ENCODE results near the gene FAM120B.

FAM120B gene

DNA sequence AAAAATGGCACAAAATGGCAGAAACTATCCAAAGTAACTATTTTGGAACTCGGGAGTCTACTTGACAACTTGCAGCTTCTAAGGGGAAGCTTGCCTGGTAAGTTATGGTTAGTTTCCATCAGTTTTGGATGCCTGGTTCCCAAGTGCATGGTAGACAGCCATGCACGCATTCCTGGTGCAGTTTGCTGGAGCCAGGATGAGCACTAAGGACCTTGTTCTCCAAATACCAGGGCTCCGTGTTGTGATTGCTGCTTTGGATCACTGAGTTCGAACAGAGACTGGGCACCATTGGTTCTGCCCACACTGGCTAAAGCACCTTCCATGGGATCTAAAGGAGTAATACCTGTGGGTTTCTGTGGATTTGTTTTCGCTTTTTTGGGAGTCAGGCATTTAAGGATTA, 103.7 kb downstream of the FAM120B start:
- H4K20me1 ChIP-seq (ENCODE audit: insufficient read depth, low read length) = no peaks in the 10 kb centered on the region
- peaks cover 16% of the 10 kb centered on the region; the same call in 1 of the 2 replicates for H3K36me3 ChIP-seq (ENCODE audit: insufficient read depth, low read length)
- DNase-seq = no peak
- no peaks in the 10 kb centered on the region for H3K79me2 ChIP-seq (ENCODE audit: insufficient read depth, low read length)
- H3K9ac ChIP-seq (ENCODE audit: low read depth, low read length) = no peak overlapping the region
- H3K27ac ChIP-seq (ENCODE audit: low read length) = no peak overlapping the region
- ATAC-seq (ENCODE audit: insufficient read depth, low read depth) = no peak
- H3K4me2 ChIP-seq (ENCODE audit: insufficient read depth, low read length) = no peak overlapping the region
- H2AFZ ChIP-seq (ENCODE audit: low read depth, low read length) = no peak overlapping the region
- H3K4me3 ChIP-seq (ENCODE audit: low read depth in 1 of 2, low read length in 2 of 2) = no peak overlapping the region
- H3K27me3 ChIP-seq (ENCODE audit: insufficient read depth, low read length, poor library complexity) = no peaks in the 10 kb centered on the region
- H3K9me3 ChIP-seq (ENCODE audit: insufficient read depth, low read length, severe bottlenecking) = no peaks in the 10 kb centered on the region
- no peaks in the 10 kb centered on the region for H3K4me1 ChIP-seq (ENCODE audit: insufficient read depth, low read length)
- no peak for TF ChIP-seq EZH2 (IDR thresholded peaks at IDR 0.05; ENCODE audit: borderline replicate concordance, low read depth, low read length, severe bottlenecking)

- ATAC-seq (ENCODE audit: insufficient read depth, low read depth) = no peak
- Histone ChIP-seq H2AFZ (ENCODE audit: low read depth, low read length) (no peak overlapping the region), H3K4me3 (ENCODE audit: low read depth in 1 of 2, low read length in 2 of 2) (no peak overlapping the region), H3K27ac (ENCODE audit: low read length) (no peak overlapping the region), H3K27me3 (ENCODE audit: insufficient read depth, low read length, poor library complexity) (no peaks in the 10 kb centered on the region), H3K9ac (ENCODE audit: low read depth, low read length) (no peak overlapping the region), H3K4me1 (ENCODE audit: insufficient read depth, low read length) (no peaks in the 10 kb centered on the region), H3K9me3 (ENCODE audit: insufficient read depth, low read length, severe bottlenecking) (no peaks in the 10 kb centered on the region), H3K36me3 (ENCODE audit: insufficient read depth, low read length) (no peaks in the 10 kb centered on the region), H3K79me2 (ENCODE audit: insufficient read depth, low read length) (no peaks in the 10 kb centered on the region), H4K20me1 (ENCODE audit: insufficient read depth, low read length) (no peaks in the 10 kb centered on the region), H3K4me2 (ENCODE audit: insufficient read depth, low read length) (no peak overlapping the region)
- DNase-seq = no peak
- no peak for TF ChIP-seq EZH2 (IDR thresholded peaks at IDR 0.05; ENCODE audit: borderline replicate concordance, low read depth, low read length, severe bottlenecking)
- TF ChIP-seq, protein P1, sequence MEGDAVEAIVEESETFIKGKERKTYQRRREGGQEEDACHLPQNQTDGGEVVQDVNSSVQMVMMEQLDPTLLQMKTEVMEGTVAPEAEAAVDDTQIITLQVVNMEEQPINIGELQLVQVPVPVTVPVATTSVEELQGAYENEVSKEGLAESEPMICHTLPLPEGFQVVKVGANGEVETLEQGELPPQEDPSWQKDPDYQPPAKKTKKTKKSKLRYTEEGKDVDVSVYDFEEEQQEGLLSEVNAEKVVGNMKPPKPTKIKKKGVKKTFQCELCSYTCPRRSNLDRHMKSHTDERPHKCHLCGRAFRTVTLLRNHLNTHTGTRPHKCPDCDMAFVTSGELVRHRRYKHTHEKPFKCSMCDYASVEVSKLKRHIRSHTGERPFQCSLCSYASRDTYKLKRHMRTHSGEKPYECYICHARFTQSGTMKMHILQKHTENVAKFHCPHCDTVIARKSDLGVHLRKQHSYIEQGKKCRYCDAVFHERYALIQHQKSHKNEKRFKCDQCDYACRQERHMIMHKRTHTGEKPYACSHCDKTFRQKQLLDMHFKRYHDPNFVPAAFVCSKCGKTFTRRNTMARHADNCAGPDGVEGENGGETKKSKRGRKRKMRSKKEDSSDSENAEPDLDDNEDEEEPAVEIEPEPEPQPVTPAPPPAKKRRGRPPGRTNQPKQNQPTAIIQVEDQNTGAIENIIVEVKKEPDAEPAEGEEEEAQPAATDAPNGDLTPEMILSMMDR (IDR thresholded peaks at IDR 0.05; ENCODE audit: borderline replicate concordance, extremely low read depth, low read length, poor library complexity, severe bottlenecking) = no peak
Observed at GRCh38 chr6:170415318-170415717, 108.8 kb downstream of the FAM120B start.

DNA sequence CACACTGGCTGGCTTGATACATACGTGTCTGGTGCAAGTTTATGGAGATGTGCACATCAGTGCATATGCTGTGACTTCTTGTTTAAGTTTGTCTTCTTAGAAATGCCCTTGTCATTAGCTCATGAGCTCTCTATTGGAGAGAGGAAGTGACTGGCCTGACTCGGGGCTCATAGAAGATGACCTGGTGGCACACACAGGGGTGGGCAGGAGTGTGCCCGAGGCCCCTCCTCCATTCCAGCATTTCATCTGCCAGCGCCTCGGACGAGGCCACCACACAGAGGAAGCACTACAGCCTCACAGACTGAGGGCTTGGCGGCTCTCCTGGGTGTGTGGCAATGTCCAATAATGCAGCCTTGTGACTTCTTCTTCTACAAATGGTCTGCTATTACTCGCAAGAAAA, 109.7 kb downstream of the FAM120B start:
- ATAC-seq (ENCODE audit: insufficient read depth, low read depth) = no peak
- H3K9ac ChIP-seq (ENCODE audit: low read depth, low read length) = no peak overlapping the region

DNA sequence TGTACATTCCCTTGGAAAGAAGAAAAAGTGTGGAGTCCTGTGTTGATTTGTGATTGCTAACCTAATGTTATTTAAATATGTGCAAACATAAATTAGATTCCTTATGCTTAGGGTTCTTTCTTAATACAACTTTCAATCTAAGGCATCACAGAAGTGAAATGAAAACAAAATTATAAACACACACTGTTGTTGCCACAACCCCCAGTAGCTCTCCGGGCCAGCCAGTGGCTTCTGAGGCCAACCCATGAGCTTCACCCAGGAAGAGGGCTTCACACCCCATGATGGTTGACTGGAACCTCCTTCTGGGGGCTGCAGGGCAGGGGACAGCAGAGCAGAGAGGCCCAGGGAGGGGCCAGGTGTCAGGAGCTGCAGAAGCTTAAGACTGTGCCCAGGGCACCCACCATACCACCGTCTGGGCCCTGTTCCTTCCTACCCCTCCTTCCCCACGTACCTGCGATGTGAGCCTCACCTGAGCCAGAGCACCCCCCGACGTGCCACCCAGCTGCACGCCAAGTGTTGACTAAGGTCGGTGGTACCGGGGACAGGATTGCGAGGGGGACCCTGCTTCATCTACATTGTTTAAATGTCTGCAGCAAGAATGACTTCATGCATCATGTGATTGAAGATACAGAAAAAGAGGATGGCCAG, 110.5 kb downstream of the FAM120B start:
- DNase-seq (no peak), ATAC-seq (ENCODE audit: insufficient read depth, low read depth) (no peak)
- H3K4me1 ChIP-seq (ENCODE audit: insufficient read depth, low read length) = no peaks in the 10 kb centered on the region
- no peak overlapping the region for H3K9ac ChIP-seq (ENCODE audit: low read depth, low read length)
- H3K27ac ChIP-seq (ENCODE audit: low read length) = no peak overlapping the region
- H4K20me1 ChIP-seq (ENCODE audit: insufficient read depth, low read length) = no peaks in the 10 kb centered on the region
- H2AFZ ChIP-seq (ENCODE audit: low read depth, low read length) = no peak overlapping the region
- H3K27me3 ChIP-seq (ENCODE audit: insufficient read depth, low read length, poor library complexity) = no peaks in the 10 kb centered on the region
- H3K36me3 ChIP-seq (ENCODE audit: insufficient read depth, low read length) = no peaks in the 10 kb centered on the region
- H3K4me3 ChIP-seq (ENCODE audit: low read depth in 1 of 2, low read length in 2 of 2) = no peak overlapping the region
- H3K4me2 ChIP-seq (ENCODE audit: insufficient read depth, low read length) = no peak overlapping the region
- H3K9me3 ChIP-seq (ENCODE audit: insufficient read depth, low read length, severe bottlenecking) = no peaks in the 10 kb centered on the region
- H3K79me2 ChIP-seq (ENCODE audit: insufficient read depth, low read length) = no peaks in the 10 kb centered on the region
- TF ChIP-seq, protein P1 (IDR thresholded peaks at IDR 0.05; ENCODE audit: borderline replicate concordance, extremely low read depth, low read length, poor library complexity, severe bottlenecking) = no peak
- TF ChIP-seq EZH2 (IDR thresholded peaks at IDR 0.05; ENCODE audit: borderline replicate concordance, low read depth, low read length, severe bottlenecking) = no peak

More for the DNA sequence above, 109.7 kb downstream of the FAM120B start:
- Histone ChIP-seq H2AFZ (ENCODE audit: low read depth, low read length) (no peak overlapping the region), H3K27ac (ENCODE audit: low read length) (no peak overlapping the region), H4K20me1 (ENCODE audit: insufficient read depth, low read length) (no peaks in the 10 kb centered on the region), H3K4me1 (ENCODE audit: insufficient read depth, low read length) (no peaks in the 10 kb centered on the region), H3K79me2 (ENCODE audit: insufficient read depth, low read length) (no peaks in the 10 kb centered on the region), H3K4me2 (ENCODE audit: insufficient read depth, low read length) (no peak overlapping the region), H3K27me3 (ENCODE audit: insufficient read depth, low read length, poor library complexity) (no peaks in the 10 kb centered on the region), H3K9me3 (ENCODE audit: insufficient read depth, low read length, severe bottlenecking) (no peaks in the 10 kb centered on the region), H3K4me3 (ENCODE audit: low read depth in 1 of 2, low read length in 2 of 2) (no peak overlapping the region), H3K36me3 (ENCODE audit: insufficient read depth, low read length) (no peaks in the 10 kb centered on the region)
- DNase-seq = no peak
- TF ChIP-seq EZH2 (IDR thresholded peaks at IDR 0.05; ENCODE audit: borderline replicate concordance, low read depth, low read length, severe bottlenecking) = no peak
- TF ChIP-seq, protein P1 (IDR thresholded peaks at IDR 0.05; ENCODE audit: borderline replicate concordance, extremely low read depth, low read length, poor library complexity, severe bottlenecking) = no peak
